OCI-LY3 (cell line): ENCODE data around the gene MAP6.

Experiments used
- H2AFZ ChIP-seq: fragments of 200-600, 300-600 bp; shearing (Covaris generic); 2 replicates; pipeline ENCODE4 v1.6.0; 2014; ENCODE audit warnings: antibody characterized with exemption, low read depth, low read length
- H3K27ac ChIP-seq: fragments of 200-600, 300-600 bp; sonication (generic); 2 replicates; pipeline ENCODE4 v1.5.1; 2014; ENCODE audit warnings: mild to moderate bottlenecking, low read length, moderate library complexity, mixed read lengths
- H3K27me3 ChIP-seq: fragments of 200-600, 300-600 bp; sonication (generic); 2 replicates; pipeline ENCODE4 v1.6.1; 2014; ENCODE audit warnings: low read depth, low read length, mixed read lengths
- H3K36me3 ChIP-seq: fragments of 200-600, 300-600 bp; sonication (generic); replicated peaks from 2 replicates; pipeline ENCODE3; 2014; ENCODE audit warnings: low read depth, low read length, mixed read lengths
- H3K4me1 ChIP-seq: fragments of 300-600, 200-600 bp; sonication (generic); 2 replicates; pipeline ENCODE4 v1.6.1; 2014; ENCODE audit warnings: low read length, mixed read lengths
- H3K4me2 ChIP-seq: fragments of 200-600, 300-600 bp; sonication (generic); 2 replicates; pipeline ENCODE4 v1.6.1; 2014; ENCODE audit warnings: low read length, mixed read lengths
- H3K4me3 ChIP-seq: fragments of 300-600, 200-600 bp; sonication (generic); 2 replicates; pipeline ENCODE4 v1.5.1; 2014; ENCODE audit warnings: antibody characterized with exemption, mild to moderate bottlenecking, low read length, moderate library complexity
- H3K79me2 ChIP-seq: fragments of 300-600, 200-600 bp; shearing (Covaris generic); 2 replicates; pipeline ENCODE4 v1.6.1; 2014; ENCODE audit warnings: mild to moderate bottlenecking, low read length, mixed read lengths
- H3K9ac ChIP-seq: fragments of 300-600, 200-600 bp; shearing (Covaris generic); 2 replicates; pipeline ENCODE4 v1.6.0; 2014; ENCODE audit warnings: mild to moderate bottlenecking, low read length, moderate library complexity
- H3K9me3 ChIP-seq: fragments of 200-600, 300-600 bp; shearing (Covaris generic); 2 replicates; pipeline ENCODE4 v1.6.1; 2014; ENCODE audit warnings: low read length, mixed read lengths; ENCODE audit not compliant: insufficient read depth
- H4K20me1 ChIP-seq: fragments of 200-600, 300-600 bp; sonication (generic); 2 replicates; pipeline ENCODE4 v1.6.1; 2016; ENCODE audit warnings: low read length, mixed read lengths; ENCODE audit not compliant: insufficient read depth
- EZH2phosphoT487 ChIP-seq: fragments of 200-600 bp; shearing (Covaris generic); IDR thresholded peaks from 2 replicates; pipeline ENCODE4 v1.6.1; 2018; ENCODE audit warnings: antibody characterized with exemption, mixed run types, low read depth
- TF ChIP-seq, protein P1 (sequence below): fragments of 200-600, 300-600 bp; sonication (generic); IDR thresholded peaks from 2 replicates; pipeline ENCODE4 v1.5.1; 2014; ENCODE audit warnings: antibody characterized with exemption, low read length, low read depth

MAP6 gene

DNA sequence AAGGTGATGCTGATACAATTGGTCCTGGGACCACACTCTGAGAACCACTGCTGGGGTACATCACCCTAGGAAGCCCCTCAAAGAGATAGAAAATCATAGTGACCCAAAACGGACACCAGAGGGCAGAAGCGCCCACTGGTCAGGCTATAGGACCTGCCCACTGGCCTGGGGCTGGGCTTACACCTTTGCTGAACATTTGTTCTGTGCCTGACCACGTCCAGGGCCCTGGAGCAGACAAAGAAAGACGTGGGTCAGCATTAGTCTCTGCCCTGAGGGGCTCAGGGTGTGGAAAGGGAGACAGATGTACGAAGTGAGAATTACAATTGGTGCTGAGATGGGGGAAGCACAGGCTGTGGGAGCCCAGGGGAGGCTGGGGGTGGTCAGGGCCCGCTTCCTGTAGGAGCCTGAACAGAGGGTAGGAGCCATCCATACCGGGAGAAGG is 121.2 kb downstream of the MAP6 start:
- no peak overlapping the region for H3K27ac ChIP-seq
- peak overlapping the region; percentile 36 for H2AFZ ChIP-seq
- H3K4me2 ChIP-seq = no peak overlapping the region
- no peaks in the 10 kb centered on the region for H3K4me1 ChIP-seq
- no peaks in the 10 kb centered on the region for H3K79me2 ChIP-seq
- no peaks in the 10 kb centered on the region for H4K20me1 ChIP-seq
- TF ChIP-seq, protein P1, sequence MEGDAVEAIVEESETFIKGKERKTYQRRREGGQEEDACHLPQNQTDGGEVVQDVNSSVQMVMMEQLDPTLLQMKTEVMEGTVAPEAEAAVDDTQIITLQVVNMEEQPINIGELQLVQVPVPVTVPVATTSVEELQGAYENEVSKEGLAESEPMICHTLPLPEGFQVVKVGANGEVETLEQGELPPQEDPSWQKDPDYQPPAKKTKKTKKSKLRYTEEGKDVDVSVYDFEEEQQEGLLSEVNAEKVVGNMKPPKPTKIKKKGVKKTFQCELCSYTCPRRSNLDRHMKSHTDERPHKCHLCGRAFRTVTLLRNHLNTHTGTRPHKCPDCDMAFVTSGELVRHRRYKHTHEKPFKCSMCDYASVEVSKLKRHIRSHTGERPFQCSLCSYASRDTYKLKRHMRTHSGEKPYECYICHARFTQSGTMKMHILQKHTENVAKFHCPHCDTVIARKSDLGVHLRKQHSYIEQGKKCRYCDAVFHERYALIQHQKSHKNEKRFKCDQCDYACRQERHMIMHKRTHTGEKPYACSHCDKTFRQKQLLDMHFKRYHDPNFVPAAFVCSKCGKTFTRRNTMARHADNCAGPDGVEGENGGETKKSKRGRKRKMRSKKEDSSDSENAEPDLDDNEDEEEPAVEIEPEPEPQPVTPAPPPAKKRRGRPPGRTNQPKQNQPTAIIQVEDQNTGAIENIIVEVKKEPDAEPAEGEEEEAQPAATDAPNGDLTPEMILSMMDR = peak; percentile 96
- TF ChIP-seq EZH2phosphoT487 = no peak
- H3K4me3 ChIP-seq = no peak overlapping the region
- H3K36me3 ChIP-seq = no peaks in the 10 kb centered on the region
- peaks cover 19% of the 10 kb centered on the region for H3K27me3 ChIP-seq
- H3K9me3 ChIP-seq = no peaks in the 10 kb centered on the region
- H3K9ac ChIP-seq = no peak overlapping the region

DNA sequence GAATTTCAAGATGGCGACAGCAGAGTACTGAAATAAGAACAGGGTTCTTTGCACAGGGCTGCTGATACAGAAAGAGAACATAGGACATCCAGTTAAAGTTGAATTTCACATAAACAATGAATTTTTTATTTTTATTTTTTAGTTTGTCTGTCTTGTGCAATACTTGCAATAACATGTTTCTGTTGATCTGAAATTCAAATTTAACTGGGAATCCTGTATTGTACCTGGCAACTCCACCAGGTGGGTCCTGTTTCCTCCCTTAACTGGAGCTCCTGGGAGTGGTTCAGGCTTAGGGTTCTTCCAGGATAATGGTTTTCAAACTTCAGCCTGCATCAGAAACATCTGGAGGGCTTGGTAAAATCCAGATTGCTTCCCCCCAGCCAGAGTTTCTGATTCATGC is 121.7 kb downstream of the MAP6 start:
- Histone ChIP-seq H3K4me3 (no peak overlapping the region), H2AFZ (no peak overlapping the region), H3K27me3 (peaks cover 19% of the 10 kb centered on the region)

DNA sequence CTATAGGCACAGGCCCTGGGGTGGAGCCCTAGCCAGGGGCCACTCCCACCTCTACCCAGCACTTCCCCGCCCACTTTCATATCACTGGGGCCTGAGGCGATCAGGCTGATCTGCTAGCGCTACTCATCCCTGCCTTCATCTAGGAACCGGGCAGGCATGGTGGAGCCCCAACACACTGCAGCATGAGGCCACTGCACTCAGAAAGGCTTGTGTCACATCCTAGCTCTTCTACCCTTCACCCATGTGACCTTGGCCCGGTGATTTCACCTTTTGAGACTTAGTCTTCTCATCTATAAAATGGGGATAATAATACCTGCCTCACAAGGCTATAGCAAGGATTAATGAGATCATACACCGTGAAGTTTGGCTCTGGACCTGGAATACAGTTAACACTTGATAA is 125.0 kb downstream of the MAP6 start:
- H3K4me1 ChIP-seq = no peaks in the 10 kb centered on the region
- no peak overlapping the region for H3K27ac ChIP-seq
- H3K36me3 ChIP-seq = no peaks in the 10 kb centered on the region
- H3K9ac ChIP-seq = no peak overlapping the region
- TF ChIP-seq, protein P1 = no peak
- no peak for TF ChIP-seq EZH2phosphoT487
- no peak overlapping the region for H3K4me2 ChIP-seq
- H3K27me3 ChIP-seq = peaks cover 16% of the 10 kb centered on the region
- no peaks in the 10 kb centered on the region for H4K20me1 ChIP-seq
- H3K79me2 ChIP-seq = no peaks in the 10 kb centered on the region
- H3K4me3 ChIP-seq = no peak overlapping the region
- no peaks in the 10 kb centered on the region for H3K9me3 ChIP-seq
- H2AFZ ChIP-seq = no peak overlapping the region

More for the DNA sequence above, 121.7 kb downstream of the MAP6 start:
- Histone ChIP-seq H3K4me2 (no peak overlapping the region), H3K9ac (no peak overlapping the region), H4K20me1 (no peaks in the 10 kb centered on the region), H3K79me2 (no peaks in the 10 kb centered on the region), H3K4me1 (no peaks in the 10 kb centered on the region), H3K27ac (no peak overlapping the region), H3K36me3 (no peaks in the 10 kb centered on the region), H3K9me3 (no peaks in the 10 kb centered on the region)
- TF ChIP-seq EZH2phosphoT487 = no peak
- TF ChIP-seq, protein P1 = no peak

DNA sequence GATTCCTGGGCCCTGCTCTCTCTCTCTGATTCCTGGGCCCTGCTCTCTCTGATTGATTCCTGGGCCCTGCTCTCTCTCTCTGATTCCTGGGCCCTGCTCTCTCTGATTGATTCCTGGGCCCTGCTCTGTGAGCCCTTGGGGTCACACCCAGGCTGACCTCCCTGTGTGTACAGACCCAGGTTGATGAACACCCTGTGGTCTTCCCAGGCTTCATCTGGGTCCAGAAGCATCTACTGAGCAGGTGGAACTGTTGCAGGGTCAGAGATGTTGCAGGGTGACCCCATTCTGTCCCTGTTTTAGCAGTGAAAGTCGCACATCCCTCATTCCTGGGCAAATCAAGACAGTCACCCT is 126.8 kb downstream of the MAP6 start:
- Histone ChIP-seq H3K27me3 (peaks cover 24% of the 10 kb centered on the region), H3K4me2 (no peak overlapping the region), H3K36me3 (no peaks in the 10 kb centered on the region), H3K4me1 (peaks cover 15% of the 10 kb centered on the region), H2AFZ (no peak overlapping the region), H3K4me3 (no peak overlapping the region), H3K27ac (no peak overlapping the region), H3K9ac (no peak overlapping the region), H3K9me3 (no peaks in the 10 kb centered on the region), H4K20me1 (no peaks in the 10 kb centered on the region), H3K79me2 (no peaks in the 10 kb centered on the region)
- TF ChIP-seq EZH2phosphoT487 = no peak
- TF ChIP-seq, protein P1 = no peak
